GM21423 (cell line): Measurements from ENCODE around the gene MYO1C.

Experiments used
- ATAC-seq: cut with Tn5 transposase; IDR thresholded peaks from one replicate; pipeline ENCODE4 v1.9.1; 2021; ENCODE audit warnings: mild to moderate bottlenecking, moderate library complexity; ENCODE audit not compliant: unreplicated experiment

The MYO1C gene

GRCh38 chr17:1486802-1487695 lies 5.4 kb downstream of the MYO1C start:
- no peak for ATAC-seq

GRCh38 chr17:1485423-1486376 lies 6.8 kb downstream of the MYO1C start:
- ATAC-seq: peak; percentile 15

GRCh38 chr17:1484676-1485422 lies 7.6 kb downstream of the MYO1C start:
- peak; percentile 34 for ATAC-seq

GRCh38 chr17:1484060-1484535 lies 8.4 kb downstream of the MYO1C start:
- no peak for ATAC-seq

- no peak for ATAC-seq
Measured at GRCh38 chr17:1482680-1483079, 9.8 kb downstream of the MYO1C start.

GRCh38 chr17:1481736-1482135 lies 10.8 kb downstream of the MYO1C start:
- ATAC-seq: no peak

- no peak for ATAC-seq
Measured at GRCh38 chr17:1480747-1481465, 11.6 kb downstream of the MYO1C start.

- ATAC-seq: no peak
Measured at GRCh38 chr17:1478418-1478817, 14.1 kb downstream of the MYO1C start.

GRCh38 chr17:1475321-1475854 lies 17.1 kb downstream of the MYO1C start:
- ATAC-seq: no peak

- ATAC-seq: peak; percentile 56
Measured at GRCh38 chr17:1474402-1475189, 17.9 kb downstream of the MYO1C start.

GRCh38 chr17:1473841-1474240 lies 18.6 kb downstream of the MYO1C start:
- ATAC-seq: no peak

GRCh38 chr17:1473170-1473569 lies 19.3 kb downstream of the MYO1C start:
- ATAC-seq: no peak

- no peak for ATAC-seq
Measured at GRCh38 chr17:1471911-1472821, 20.3 kb downstream of the MYO1C start.

- ATAC-seq: no peak
Measured at GRCh38 chr17:1471490-1471889, 21.0 kb downstream of the MYO1C start.

- ATAC-seq: no peak
Measured at GRCh38 chr17:1470755-1471462, 21.6 kb downstream of the MYO1C start.

GRCh38 chr17:1470071-1470754 lies 22.3 kb downstream of the MYO1C start:
- ATAC-seq: no peak
